Duodenal mucosa (tissue), 2 donors: ENCODE measurements around the gene TRMT2A.

Source experiments
- H3K27ac ChIP-seq: one replicate; pipeline ENCODE4 v1.7.0; 2013; ENCODE audit warnings: low read depth, low read length
- H3K27me3 ChIP-seq, 2 donors: one replicate each; pipeline ENCODE4 v1.7.0; 2013; ENCODE audit warnings: low read length in 2 of 2, control low read depth in 1 of 2; ENCODE audit not compliant: insufficient read depth in 2 of 2, control insufficient read depth in 1 of 2
- H3K36me3 ChIP-seq, 2 donors: one replicate each; pipeline ENCODE4 v1.7.0; 2013; ENCODE audit warnings: low read length in 2 of 2, control low read depth in 1 of 2; ENCODE audit not compliant: insufficient read depth in 2 of 2, control insufficient read depth in 1 of 2
- H3K4me1 ChIP-seq, 2 donors: one replicate each; pipeline ENCODE4 v1.7.0; 2013; ENCODE audit warnings: low read length in 2 of 2, control low read depth in 1 of 2; ENCODE audit not compliant: insufficient read depth in 2 of 2, control insufficient read depth in 1 of 2
- H3K4me3 ChIP-seq, 2 donors: one replicate each; pipeline ENCODE4 v1.7.0; 2013; ENCODE audit warnings: low read length in 2 of 2, low read depth in 1 of 2
- H3K9ac ChIP-seq, 2 donors: one replicate each; pipeline ENCODE4 v1.7.0; 2013; ENCODE audit warnings: low read length in 2 of 2, low read depth in 1 of 2
- H3K9me3 ChIP-seq, 2 donors: one replicate each; pipeline ENCODE4 v1.7.0; 2013; ENCODE audit warnings: low read length in 2 of 2, control low read depth in 1 of 2; ENCODE audit not compliant: control insufficient read depth in 1 of 2

The TRMT2A gene

DNA sequence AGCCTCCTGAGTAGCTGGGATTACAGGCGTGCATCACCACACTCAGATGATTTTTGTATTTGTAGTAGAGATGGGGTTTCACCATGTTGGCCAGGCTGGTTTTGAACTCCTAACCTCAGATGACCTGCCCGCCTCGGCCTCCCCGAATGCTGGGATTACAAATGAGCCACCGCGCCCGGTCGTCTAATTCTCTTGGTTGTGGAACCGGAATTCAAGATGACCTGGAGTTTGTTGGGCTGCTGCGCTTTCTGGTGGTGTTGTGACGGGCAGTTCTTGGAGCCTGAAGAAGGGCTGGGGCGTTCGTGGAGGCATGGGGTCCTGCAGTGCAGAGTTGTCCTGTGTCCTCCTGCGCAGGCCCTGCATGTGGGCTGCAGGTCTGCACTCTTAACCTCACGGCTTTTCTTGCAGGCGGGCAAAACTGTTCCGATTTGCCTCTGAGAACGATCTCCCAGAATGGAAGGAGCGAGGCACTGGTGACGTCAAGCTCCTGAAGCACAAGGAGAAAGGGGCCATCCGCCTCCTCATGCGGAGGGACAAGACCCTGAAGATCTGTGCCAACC, 4.9 kb upstream of the TRMT2A start:
- no peak overlapping the region for H3K4me3 ChIP-seq
- H3K27ac ChIP-seq: no peak overlapping the region
- peaks cover 9 to 15% of the 10 kb centered on the region in 2 donors for H3K4me1 ChIP-seq
- no peaks in the 10 kb centered on the region for H3K9me3 ChIP-seq
- peaks cover 42 to 66% of the 10 kb centered on the region in 2 donors for H3K36me3 ChIP-seq
- no peaks in the 10 kb centered on the region for H3K27me3 ChIP-seq
- H3K9ac ChIP-seq: no peak overlapping the region

DNA sequence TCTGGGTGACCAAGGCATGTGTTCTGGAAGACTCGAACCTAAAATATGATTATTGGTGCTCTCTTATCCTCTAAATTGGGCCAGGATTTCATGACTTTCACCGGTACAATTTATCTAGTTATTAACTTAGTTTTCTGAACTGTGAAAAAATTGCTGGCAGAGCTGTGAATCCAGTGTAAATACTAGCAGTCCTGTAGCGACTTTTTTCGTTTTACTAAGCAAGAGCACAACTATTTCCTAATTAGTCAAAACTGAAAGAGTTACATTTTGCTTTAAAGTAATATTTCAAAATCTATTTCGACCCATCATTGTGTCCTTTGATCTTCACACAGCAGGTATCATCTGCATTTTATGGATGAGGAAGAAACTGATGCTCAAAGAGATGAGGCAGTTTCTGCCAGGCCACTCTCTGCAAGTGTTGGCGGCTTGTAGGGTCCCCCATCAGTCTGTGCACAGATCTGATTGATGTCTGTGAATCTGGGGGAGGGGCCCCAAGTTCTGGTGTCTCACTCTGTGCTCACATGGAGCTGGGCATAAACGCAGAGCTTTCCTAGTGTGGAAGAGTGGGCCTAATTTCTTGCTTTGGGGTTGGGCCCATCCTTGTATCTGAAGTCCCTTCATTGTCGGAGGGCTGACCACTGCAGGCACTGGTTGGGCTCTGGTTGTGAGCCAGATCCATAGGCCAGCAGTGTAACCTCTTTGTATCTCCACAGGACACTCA, 1.4 kb upstream of the TRMT2A start:
- Histone ChIP-seq H3K9me3 (no peaks in the 10 kb centered on the region), H3K4me1 (peaks cover 21 to 28% of the 10 kb centered on the region in 2 donors), H3K27me3 (no peaks in the 10 kb centered on the region), H3K36me3 (peaks cover 24 to 58% of the 10 kb centered on the region in 2 donors), H3K4me3 (peak overlapping the region; percentile 70 to 77), H3K9ac (peak overlapping the region; percentile 51 to 68), H3K27ac (no peak overlapping the region)

DNA sequence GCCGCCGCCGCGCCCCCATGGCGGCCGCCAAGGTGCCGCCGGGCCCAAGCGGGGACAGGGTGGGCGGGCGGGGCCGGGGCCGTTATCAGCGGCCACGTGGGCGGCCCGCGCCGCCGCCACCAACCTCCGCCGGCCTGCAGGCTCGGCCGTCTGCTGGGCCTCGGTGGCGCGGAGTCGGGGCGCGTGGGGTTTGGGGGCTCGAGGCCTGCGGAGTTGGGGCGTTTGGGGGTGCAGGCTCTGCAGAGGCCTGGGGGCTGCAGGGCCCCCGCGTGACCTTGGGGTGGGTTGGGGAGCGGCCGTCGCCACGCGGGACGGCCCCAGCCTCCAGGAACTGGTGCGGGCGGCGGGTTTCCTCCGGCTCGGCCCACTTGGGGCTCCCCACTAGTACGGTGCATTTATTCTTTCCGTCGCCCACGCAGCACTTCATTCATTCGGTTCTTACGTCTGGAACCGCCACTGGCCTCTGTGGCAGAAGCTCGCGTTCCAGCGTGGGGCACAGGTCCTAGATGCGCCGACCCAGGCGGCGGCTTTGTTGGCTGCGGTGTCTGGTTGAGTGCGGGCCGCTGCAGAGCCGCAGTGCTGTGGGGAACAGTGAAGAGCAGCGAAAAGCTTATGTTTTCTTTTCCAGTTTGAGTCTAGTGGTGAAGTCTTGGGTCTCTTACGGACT, 740 bp upstream of the TRMT2A start:
- no peak overlapping the region for H3K27ac ChIP-seq
- H3K36me3 ChIP-seq: peaks cover 21 to 63% of the 10 kb centered on the region in 2 donors
- peak overlapping the region; percentile 70 to 77 for H3K4me3 ChIP-seq
- H3K27me3 ChIP-seq: no peaks in the 10 kb centered on the region
- peak overlapping the region; percentile 51 to 68 for H3K9ac ChIP-seq
- H3K4me1 ChIP-seq: peaks cover 21 to 28% of the 10 kb centered on the region in 2 donors
- no peaks in the 10 kb centered on the region for H3K9me3 ChIP-seq

DNA sequence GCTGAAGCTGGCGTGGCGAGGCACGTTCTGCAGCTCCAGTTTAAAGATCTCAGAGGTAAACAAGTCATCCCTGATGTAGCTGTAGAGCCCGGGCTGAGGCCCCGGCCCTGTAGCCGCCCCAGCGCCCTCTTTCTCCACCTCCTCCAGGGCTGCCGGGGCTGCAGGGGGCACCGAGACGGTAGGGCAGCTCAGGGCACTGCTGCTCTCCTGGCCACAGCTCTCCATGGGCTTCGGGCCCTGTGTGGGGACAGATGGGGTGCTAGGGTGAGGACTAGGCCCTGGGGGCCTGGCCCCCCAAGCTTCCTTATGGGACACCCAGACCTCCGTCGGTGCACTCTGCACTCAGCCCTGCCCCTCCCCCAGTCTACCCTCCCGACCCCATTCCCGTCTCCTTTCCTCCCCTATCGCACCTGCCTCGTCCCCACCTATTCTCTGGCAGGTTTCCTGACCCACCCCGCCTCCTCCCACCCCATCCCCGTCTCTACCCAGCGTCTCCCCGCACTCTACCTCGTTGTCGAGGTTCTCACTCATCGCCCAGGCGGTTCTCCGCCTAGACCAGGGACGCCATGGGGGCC, 563 bp downstream of the TRMT2A start:
- Histone ChIP-seq H3K4me3 (peak overlapping the region; percentile 88 to 89), H3K9ac (peak overlapping the region; percentile 77 to 85), H3K4me1 (peaks cover 21 to 28% of the 10 kb centered on the region in 2 donors), H3K36me3 (peaks cover 15 to 62% of the 10 kb centered on the region in 2 donors), H3K27me3 (no peaks in the 10 kb centered on the region), H3K27ac (peak overlapping the region; percentile 75), H3K9me3 (no peaks in the 10 kb centered on the region)

DNA sequence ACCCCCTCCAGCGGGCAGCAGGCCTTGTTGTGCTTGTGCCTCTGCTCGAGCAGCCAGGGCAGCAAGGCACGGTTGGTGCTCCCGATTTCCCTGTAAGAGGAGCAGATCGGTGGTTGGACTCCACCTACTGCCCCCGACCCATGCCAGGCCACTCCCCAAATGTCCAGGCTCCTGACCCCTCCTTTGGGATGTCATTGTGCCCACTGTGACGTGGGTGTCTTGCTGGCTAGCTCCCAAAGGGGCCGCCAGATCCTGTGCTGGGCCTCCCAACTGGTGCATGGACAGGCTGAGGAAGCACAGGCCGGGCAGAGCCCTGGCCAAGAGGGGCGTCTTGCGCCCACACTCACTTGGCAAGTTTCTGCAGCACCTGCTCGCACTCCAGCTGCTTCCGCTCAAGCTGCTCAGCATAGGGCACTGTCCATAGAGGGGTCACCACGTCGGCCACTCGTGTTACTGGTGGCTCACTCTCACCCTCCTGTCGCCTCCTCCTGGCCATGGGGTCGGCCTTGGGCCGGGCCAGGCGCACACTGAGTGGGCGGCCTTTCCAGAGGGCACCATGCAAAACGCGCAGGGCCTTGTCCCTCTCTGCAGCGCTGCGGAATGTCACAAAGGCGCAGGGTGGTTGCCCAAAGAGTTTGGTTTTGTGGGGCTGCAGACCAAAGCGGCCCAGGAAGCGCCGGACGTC, 1.2 kb downstream of the TRMT2A start, which contains the start of gene RANBP1:
RANBP1 (plus strand) TSS at position 414 of the 685 bp plus-strand sequence; CDS start at position 495, 81 bp downstream.
- H3K4me3 ChIP-seq: peak within 1 kb of the TSS; percentile 88 to 89
- peak within 1 kb of the TSS; percentile 77 to 85 for H3K9ac ChIP-seq
- H3K27ac ChIP-seq: peak within 1 kb of the TSS; percentile 75
- peaks cover 15 to 63% of the 10 kb centered on the region in 2 donors for H3K36me3 ChIP-seq
- peaks cover 21 to 28% of the 10 kb centered on the region in 2 donors for H3K4me1 ChIP-seq
- no peaks in the 10 kb centered on the region for H3K27me3 ChIP-seq
- H3K9me3 ChIP-seq: no peaks in the 10 kb centered on the region

DNA sequence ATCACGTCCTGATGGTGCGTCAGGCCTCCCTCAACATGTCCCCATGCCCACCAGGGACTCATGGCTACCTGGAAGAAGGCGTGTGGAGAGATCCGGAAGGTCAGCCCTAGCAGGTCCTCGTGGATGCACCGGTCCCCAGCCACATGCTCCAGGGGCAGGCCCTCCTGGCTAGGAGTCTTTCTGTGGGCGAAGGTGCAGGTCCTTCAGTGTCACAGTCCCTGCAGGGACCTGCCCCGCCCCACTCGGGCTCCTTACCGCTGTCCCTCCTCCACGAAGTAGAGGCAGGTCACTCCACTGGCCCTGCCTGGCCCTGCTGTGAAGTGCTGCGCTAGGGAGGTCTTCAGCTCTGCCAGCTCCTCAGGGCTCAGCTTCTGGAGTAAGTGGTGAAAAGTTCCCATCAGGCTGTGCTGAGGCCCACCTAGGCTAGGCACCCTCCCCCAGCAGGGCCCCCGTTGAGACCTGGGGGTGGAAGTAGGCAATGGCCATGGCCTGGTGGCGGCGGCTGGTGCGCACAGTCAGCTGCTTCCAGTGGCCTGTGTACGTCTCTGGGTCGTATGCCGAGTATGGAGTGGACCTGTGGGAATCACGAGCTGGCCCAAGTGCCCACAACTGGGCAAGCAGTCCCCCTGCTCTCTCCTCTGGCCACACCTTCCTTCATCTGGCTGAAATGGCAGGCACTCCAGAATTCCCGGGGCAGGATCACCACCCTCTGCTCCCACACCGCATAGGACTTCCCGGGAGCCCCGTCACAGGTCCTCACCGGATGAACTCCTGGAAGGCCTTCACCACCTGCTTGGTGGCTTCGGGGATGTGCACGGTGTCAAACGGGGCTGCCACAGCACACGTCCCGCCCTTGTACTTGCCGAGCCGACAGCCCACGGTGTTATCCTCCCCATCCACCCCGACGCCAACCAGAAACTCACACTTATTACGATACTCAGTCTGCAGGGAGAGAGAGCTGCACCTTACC, 2.2 kb downstream of the TRMT2A start:
- Histone ChIP-seq H3K4me3 (no peak overlapping the region), H3K9ac (no peak overlapping the region), H3K27ac (no peak overlapping the region), H3K27me3 (no peaks in the 10 kb centered on the region), H3K9me3 (no peaks in the 10 kb centered on the region), H3K36me3 (peaks cover 11 to 63% of the 10 kb centered on the region in 2 donors), H3K4me1 (peaks cover 21 to 28% of the 10 kb centered on the region in 2 donors)

DNA sequence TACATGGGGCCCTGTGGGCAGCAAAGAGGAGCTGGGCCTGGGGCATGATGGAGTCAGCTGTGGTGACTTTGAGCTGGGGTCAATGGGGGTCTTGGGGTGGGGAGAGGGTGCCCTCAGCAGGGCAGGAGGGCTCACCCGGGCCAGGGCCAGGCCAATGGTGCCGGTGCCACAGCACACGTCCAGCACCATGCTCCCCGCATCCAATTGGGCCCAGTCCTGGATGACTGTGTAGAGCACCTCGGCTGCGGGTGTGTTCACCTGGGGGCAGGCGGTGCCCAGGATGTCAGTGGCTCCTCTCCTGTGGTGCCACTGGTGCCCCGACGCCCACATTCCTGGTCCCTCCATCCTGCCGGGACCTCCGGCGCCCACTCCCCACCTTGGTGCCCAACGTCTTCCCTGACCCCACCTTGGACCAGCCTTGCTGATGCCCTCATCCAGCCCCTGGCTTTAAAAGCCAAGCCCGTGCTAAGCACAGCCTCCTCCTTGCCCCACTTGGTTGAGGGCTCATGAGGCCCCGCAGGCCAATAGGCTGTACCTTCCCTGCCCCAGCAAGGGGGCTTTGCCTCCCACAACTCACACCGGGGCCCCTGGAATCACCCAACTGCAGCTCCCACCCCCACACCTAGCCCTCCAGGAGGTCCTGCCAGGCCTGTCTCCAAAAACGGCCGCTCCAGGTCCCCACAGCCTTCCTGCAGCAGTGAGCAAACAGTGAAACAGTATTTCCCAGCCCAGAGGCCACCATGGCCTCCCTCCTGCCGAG, 3.3 kb downstream of the TRMT2A start:
- Histone ChIP-seq H3K27ac (no peak overlapping the region), H3K9ac (no peak overlapping the region), H3K4me1 (peaks cover 16 to 22% of the 10 kb centered on the region in 2 donors), H3K9me3 (no peaks in the 10 kb centered on the region), H3K4me3 (no peak overlapping the region), H3K36me3 (peaks cover 14 to 66% of the 10 kb centered on the region in 2 donors), H3K27me3 (no peaks in the 10 kb centered on the region)

DNA sequence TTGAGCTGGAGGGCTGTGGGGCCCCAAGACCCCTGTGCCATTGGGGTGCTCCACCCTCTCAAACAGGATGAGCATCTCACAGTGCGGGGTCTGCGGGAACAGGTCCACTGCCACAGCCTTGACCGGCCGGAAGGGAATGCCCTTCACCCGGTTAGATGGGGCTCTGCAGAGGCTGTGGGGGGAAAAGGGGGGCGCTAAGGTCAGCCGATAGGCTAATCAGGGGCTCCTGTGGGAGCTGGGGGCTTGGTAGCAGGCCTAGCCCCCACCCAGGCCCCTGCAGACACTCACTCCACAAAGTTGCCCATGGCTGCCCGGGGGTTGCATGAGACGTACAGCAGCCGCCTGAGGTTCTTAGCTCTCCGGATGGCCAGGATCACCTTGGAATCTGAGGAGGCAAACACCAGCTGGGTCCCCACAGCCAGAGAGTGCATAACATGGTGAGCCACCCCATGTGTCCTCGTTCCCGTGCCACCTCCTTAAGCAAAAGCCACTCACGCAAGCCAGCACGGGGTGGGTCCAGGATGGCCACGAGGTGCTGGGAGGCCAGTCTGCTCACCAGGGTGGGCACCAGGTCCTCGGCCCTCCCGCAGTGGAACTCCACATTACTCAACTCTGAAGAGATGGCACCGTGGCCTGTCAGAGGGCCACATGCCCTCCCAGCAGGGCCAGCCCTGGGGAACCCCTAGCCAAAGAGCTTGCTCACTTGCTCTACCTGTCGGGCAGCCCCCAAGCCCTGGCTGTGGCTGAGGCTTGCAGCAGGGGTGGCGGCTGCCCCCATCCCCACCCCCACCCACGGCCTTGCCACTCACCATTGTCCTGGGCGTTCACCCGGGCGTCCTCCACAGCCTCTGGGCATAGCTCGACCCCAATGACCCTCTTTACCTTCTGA, 4.2 kb downstream of the TRMT2A start:
- Histone ChIP-seq H3K4me1 (peaks cover 12 to 13% of the 10 kb centered on the region in 2 donors), H3K9me3 (no peaks in the 10 kb centered on the region), H3K4me3 (no peak overlapping the region), H3K9ac (no peak overlapping the region), H3K27me3 (no peaks in the 10 kb centered on the region), H3K27ac (no peak overlapping the region), H3K36me3 (peaks cover 20 to 75% of the 10 kb centered on the region in 2 donors)
